Measurements from ENCODE around the gene NAA80. TPM values are rescaled to one million over a fixed set of nuclear protein-coding genes. Genes with fewer than 3 reads are reported as not detected.

Gene NAA80
- total and polyA plus RNA-seq, 2 of the 13 experiments (the other 11 are each of a cell fraction or from before 2014, with no cell fraction given): 3.4 to 8.7 TPM

- TF ChIP-seq LBX2 (CRISPR knock-in tag; IDR thresholded peaks at IDR 0.05; ENCODE audit: borderline replicate concordance) (no peak), HNRNPK (IDR thresholded peaks at IDR 0.05; ENCODE audit: low read depth, low read length, poor library complexity, severe bottlenecking) (peak; percentile 23), ZNF740 (CRISPR knock-in tag; IDR thresholded peaks at IDR 0.05) (no peak), NFATC3 (CRISPR knock-in tag; IDR thresholded peaks at IDR 0.05) (no peak), RERE (CRISPR knock-in tag; IDR thresholded peaks at IDR 0.05; ENCODE audit: low read depth) (peak; percentile 46; the same call in 1 of the 2 replicates), ATF2 (CRISPR knock-in tag; IDR thresholded peaks at IDR 0.05) (peak; percentile 39; the same call in 1 of the 2 replicates), ZNF234 (CRISPR knock-in tag; conservative IDR thresholded peaks at IDR 0.05) (no peak), ZNF569 (CRISPR knock-in tag; IDR thresholded peaks at IDR 0.05; ENCODE audit: borderline replicate concordance) (no peak), ZNF451 (CRISPR knock-in tag; IDR thresholded peaks at IDR 0.05) (no peak), SP1 (IDR thresholded peaks at IDR 0.05) (no peak), SP1 (CRISPR knock-in tag; IDR thresholded peaks at IDR 0.05) (no peak), CC2D1A (CRISPR knock-in tag; IDR thresholded peaks at IDR 0.05) (no peak), MAX (IDR thresholded peaks at IDR 0.05) (peak; percentile 66), HOXA3 (CRISPR knock-in tag; IDR thresholded peaks at IDR 0.05) (peak; percentile 86), ELK4 (CRISPR knock-in tag; IDR thresholded peaks at IDR 0.05; ENCODE audit: borderline replicate concordance) (no peak), MEF2D (CRISPR knock-in tag; IDR thresholded peaks at IDR 0.05) (0 out of 2 replicates have a peak, but pooled peaks have one; percentile 41), SOX6 (IDR thresholded peaks at IDR 0.05) (no peak), SOX6 (CRISPR knock-in tag; IDR thresholded peaks at IDR 0.05) (peak; percentile 46; the same call in 1 of the 2 replicates), NR2C2 (CRISPR knock-in tag; IDR thresholded peaks at IDR 0.05; ENCODE audit: borderline replicate concordance) (peak; percentile 47; the same call in 1 of the 2 replicates), ZNF546 (CRISPR knock-in tag; conservative IDR thresholded peaks at IDR 0.05) (no peak), MTA3 (CRISPR knock-in tag; IDR thresholded peaks at IDR 0.05) (no peak), KDM4B (CRISPR knock-in tag; IDR thresholded peaks at IDR 0.05) (peak; percentile 68; the same call in 1 of the 2 replicates)
Observed at GRCh38 chr3:50327943-50328691, 28.9 kb upstream of the NAA80 start, which contains the start of gene TUSC2 (continued).
